GM12878 (cell line): ENCODE data around the gene PPP1R10. TPM values are rescaled to one million over a fixed set of nuclear protein-coding genes. Genes with fewer than 3 reads are reported as not detected.

ENCODE experiments used
- ATF7 ChIP-seq: fragments of 450-650 bp; IDR thresholded peaks from 2 replicates; pipeline ENCODE4 v1.6.1; 2016; ENCODE audit warnings: low read depth, mild to moderate bottlenecking
- CBX3 ChIP-seq: fragments of 200-600 bp; sonication (generic); IDR thresholded peaks from 2 replicates; pipeline ENCODE4 v1.6.1; 2016; ENCODE audit warnings: low read depth, borderline replicate concordance
- E2F8 ChIP-seq: fragments of 450-650 bp; IDR thresholded peaks from 2 replicates; pipeline ENCODE4 v1.6.1; 2018; ENCODE audit warnings: mild to moderate bottlenecking, low read depth, moderate library complexity; ENCODE audit not compliant: partially characterized antibody
- HDAC6 ChIP-seq: fragments of 200-600 bp; sonication (generic); IDR thresholded peaks from one replicate; pipeline ENCODE4 v1.8.0; 2017; ENCODE audit warnings: antibody characterized with exemption; ENCODE audit not compliant: unreplicated experiment
- IRF3 ChIP-seq: fragments of 450-650 bp; IDR thresholded peaks from 2 replicates; pipeline ENCODE4 v1.6.1; 2014; ENCODE audit warnings: mild to moderate bottlenecking
- IRF4 ChIP-seq: IDR thresholded peaks from 2 replicates; pipeline ENCODE4 v1.6.1; 2011; ENCODE audit warnings: low read depth, low read length
- JUNB ChIP-seq: IDR thresholded peaks from 2 replicates; pipeline ENCODE4 v1.6.1; 2016; ENCODE audit warnings: antibody characterized with exemption, mild to moderate bottlenecking
- NFYA ChIP-seq: IDR thresholded peaks from 2 replicates; pipeline ENCODE4 v1.6.1; 2011; ENCODE audit warnings: low read depth, mild to moderate bottlenecking, low read length, improper control_type of control experiment, borderline replicate concordance
- NFYB ChIP-seq: IDR thresholded peaks from 2 replicates; pipeline ENCODE4 v1.6.1; 2011; ENCODE audit warnings: low read depth, mild to moderate bottlenecking, low read length, improper control_type of control experiment, moderate library complexity; ENCODE audit not compliant: insufficient read depth
- NR2C1 ChIP-seq: fragments of 450-650 bp; IDR thresholded peaks from 2 replicates; pipeline ENCODE4 v1.6.1; 2017; ENCODE audit warnings: antibody characterized with exemption, mild to moderate bottlenecking, moderate library complexity
- RB1 ChIP-seq: fragments of 450-650 bp; formaldehyde crosslinking; IDR thresholded peaks from 2 replicates; pipeline ENCODE4 v1.6.1; 2017; ENCODE audit warnings: mild to moderate bottlenecking, borderline replicate concordance
- RCOR1 ChIP-seq: conservative IDR thresholded peaks from 2 replicates; pipeline ENCODE4 v1.6.1; 2012; ENCODE audit warnings: low read depth, low read length, improper control_type of control experiment
- SIX5 ChIP-seq: IDR thresholded peaks from 2 replicates; pipeline ENCODE4 v1.6.1; 2011; ENCODE audit warnings: mild to moderate bottlenecking, low read depth, low read length, moderate library complexity; ENCODE audit not compliant: severe bottlenecking
- SMC3 ChIP-seq: IDR thresholded peaks from 2 replicates; pipeline ENCODE4 v1.6.1; 2011; ENCODE audit warnings: low read length, improper control_type of control experiment, borderline replicate concordance
- SREBF1 ChIP-seq: IDR thresholded peaks from 2 replicates; pipeline ENCODE4 v1.6.1; 2012; ENCODE audit warnings: mild to moderate bottlenecking, low read length
- ZBTB40 ChIP-seq: fragments of 450-650 bp; IDR thresholded peaks from 2 replicates; pipeline ENCODE4 v1.6.1; 2016; ENCODE audit warnings: mild to moderate bottlenecking, moderate library complexity, borderline replicate concordance
- ZNF384 ChIP-seq: IDR thresholded peaks from 2 replicates; pipeline ENCODE4 v1.6.1; 2012; ENCODE audit warnings: low read depth, mild to moderate bottlenecking, low read length, improper control_type of control experiment, borderline replicate concordance
- polyA plus RNA-seq, 11 experiments: library from polyadenylated mRNA; depleted of rRNA in 4 of 11; unstranded in 6 of 11; stranded (reverse) in 5 of 11; fragments of >200 nt; fragmentation: Nextera tagmentation in 4 of 11; fragmentation: Illumina TruSeq in 1 of 11; extraction: Ambion mirVana in 4 of 11; extraction: Trizol in 1 of 11; gene quantifications; 1 replicate in 1 of 11; 2 replicates in 10 of 11; pipeline versions ENCODE4 v1.2.1 to v1.2.3, GENCODE V29; 2011 to 2016; ENCODE audit warnings: inconsistent platforms in 2 of 11, missing spikeins in 2 of 11, low read depth in 1 of 11
- total RNA-seq, 4 experiments: library from RNA; depleted of rRNA in 3 of 4; stranded (reverse); fragments of >200 nt in 3 of 4; fragmentation: Illumina TruSeq in 1 of 4; extraction: Trizol in 1 of 4; gene quantifications; 2 replicates each; pipeline versions ENCODE4 v1.2.1 to v1.2.3, GENCODE V29; 2013 to 2021
- TF ChIP-seq, protein P1 (sequence below): fragments of 450-650 bp; conservative IDR thresholded peaks from 2 replicates; pipeline ENCODE4 v1.6.1; 2017; ENCODE audit warnings: mild to moderate bottlenecking, moderate library complexity
- TF ChIP-seq, protein P2 (sequence below): IDR thresholded peaks from 2 replicates; pipeline ENCODE4 v1.6.1; 2012; ENCODE audit warnings: low read length, inconsistent platforms

Gene PPP1R10
- total and polyA plus RNA-seq, 10 of the 15 experiments (the other 5 are each of a cell fraction or from before 2014, with no cell fraction given) = 11.3 to 83.8 (median 41.2) TPM

- no peak for TF ChIP-seq NFYA
- no peak for TF ChIP-seq RCOR1
- no peak for TF ChIP-seq NFYB
- TF ChIP-seq IRF4 = no peak
- TF ChIP-seq SREBF1 = no peak
- no peak for TF ChIP-seq SMC3
- TF ChIP-seq, protein P1, sequence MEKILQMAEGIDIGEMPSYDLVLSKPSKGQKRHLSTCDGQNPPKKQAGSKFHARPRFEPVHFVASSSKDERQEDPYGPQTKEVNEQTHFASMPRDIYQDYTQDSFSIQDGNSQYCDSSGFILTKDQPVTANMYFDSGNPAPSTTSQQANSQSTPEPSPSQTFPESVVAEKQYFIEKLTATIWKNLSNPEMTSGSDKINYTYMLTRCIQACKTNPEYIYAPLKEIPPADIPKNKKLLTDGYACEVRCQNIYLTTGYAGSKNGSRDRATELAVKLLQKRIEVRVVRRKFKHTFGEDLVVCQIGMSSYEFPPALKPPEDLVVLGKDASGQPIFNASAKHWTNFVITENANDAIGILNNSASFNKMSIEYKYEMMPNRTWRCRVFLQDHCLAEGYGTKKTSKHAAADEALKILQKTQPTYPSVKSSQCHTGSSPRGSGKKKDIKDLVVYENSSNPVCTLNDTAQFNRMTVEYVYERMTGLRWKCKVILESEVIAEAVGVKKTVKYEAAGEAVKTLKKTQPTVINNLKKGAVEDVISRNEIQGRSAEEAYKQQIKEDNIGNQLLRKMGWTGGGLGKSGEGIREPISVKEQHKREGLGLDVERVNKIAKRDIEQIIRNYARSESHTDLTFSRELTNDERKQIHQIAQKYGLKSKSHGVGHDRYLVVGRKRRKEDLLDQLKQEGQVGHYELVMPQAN = peak; percentile 86
- no peak for TF ChIP-seq ZNF384
- no peak for TF ChIP-seq IRF3
- TF ChIP-seq, protein P2, sequence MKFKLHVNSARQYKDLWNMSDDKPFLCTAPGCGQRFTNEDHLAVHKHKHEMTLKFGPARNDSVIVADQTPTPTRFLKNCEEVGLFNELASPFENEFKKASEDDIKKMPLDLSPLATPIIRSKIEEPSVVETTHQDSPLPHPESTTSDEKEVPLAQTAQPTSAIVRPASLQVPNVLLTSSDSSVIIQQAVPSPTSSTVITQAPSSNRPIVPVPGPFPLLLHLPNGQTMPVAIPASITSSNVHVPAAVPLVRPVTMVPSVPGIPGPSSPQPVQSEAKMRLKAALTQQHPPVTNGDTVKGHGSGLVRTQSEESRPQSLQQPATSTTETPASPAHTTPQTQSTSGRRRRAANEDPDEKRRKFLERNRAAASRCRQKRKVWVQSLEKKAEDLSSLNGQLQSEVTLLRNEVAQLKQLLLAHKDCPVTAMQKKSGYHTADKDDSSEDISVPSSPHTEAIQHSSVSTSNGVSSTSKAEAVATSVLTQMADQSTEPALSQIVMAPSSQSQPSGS = no peak
- TF ChIP-seq RB1 = peak; percentile 83; the same call in 1 of the 2 replicates
- TF ChIP-seq JUNB = no peak
- peak; percentile 63 for TF ChIP-seq E2F8
- TF ChIP-seq NR2C1 = peak; percentile 75
- peak; percentile 95 for TF ChIP-seq ZBTB40
- TF ChIP-seq HDAC6 = peak; percentile 53
- no peak for TF ChIP-seq CBX3
- TF ChIP-seq ATF7 = peak; percentile 32
- TF ChIP-seq SIX5 = no peak
These were observed 45.8 kb downstream of the PPP1R10 start, which contains the start of gene ABCF1 (continued) for GRCh38 chr6:30571075-30571761.
